Loucy (cell line): ENCODE measurements around the gene ACER2.

Source experiments
- H2AFZ ChIP-seq: fragments of 200-600 bp; sonication (generic); 2 replicates; pipeline ENCODE4 v1.6.0; 2016; ENCODE audit warnings: antibody characterized with exemption, mild to moderate bottlenecking, low read length, moderate library complexity
- H3F3A ChIP-seq: fragments of 200-600 bp; 2 replicates; pipeline ENCODE4 v1.6.0; 2016; ENCODE audit warnings: antibody characterized with exemption, low read depth, mild to moderate bottlenecking
- H3K27me3 ChIP-seq: fragments of 200-600 bp; sonication (generic); 2 replicates; pipeline ENCODE4 v1.6.1; 2014; ENCODE audit warnings: low read length, mild to moderate bottlenecking; ENCODE audit not compliant: insufficient read depth, poor library complexity, severe bottlenecking
- H3K36me3 ChIP-seq: fragments of 200-600 bp; sonication (generic); 2 replicates; pipeline ENCODE4 v1.6.1; 2016; ENCODE audit warnings: low read length; ENCODE audit not compliant: insufficient read depth
- H3K4me1 ChIP-seq: fragments of 200-600 bp; sonication (generic); 2 replicates; pipeline ENCODE4 v1.5.1; 2014; ENCODE audit warnings: low read length, mild to moderate bottlenecking; ENCODE audit not compliant: insufficient read depth, poor library complexity, severe bottlenecking
- H3K4me2 ChIP-seq: fragments of 200-600 bp; sonication (generic); 2 replicates; pipeline ENCODE4 v1.6.0; 2014; ENCODE audit warnings: antibody characterized with exemption, low read length, low read depth, mild to moderate bottlenecking; ENCODE audit not compliant: poor library complexity, severe bottlenecking
- H3K4me3 ChIP-seq: fragments of 200-600 bp; sonication (generic); 2 replicates; pipeline ENCODE4 v1.5.1; 2014; ENCODE audit warnings: low read length, mild to moderate bottlenecking, mixed read lengths; ENCODE audit not compliant: poor library complexity, severe bottlenecking
- H3K79me2 ChIP-seq: fragments of 200-600 bp; sonication (generic); 2 replicates; pipeline ENCODE4 v1.6.1; 2014; ENCODE audit warnings: low read length; ENCODE audit not compliant: insufficient read depth
- H3K9ac ChIP-seq: fragments of 200-600 bp; sonication (generic); 2 replicates; pipeline ENCODE4 v1.6.0; 2014; ENCODE audit warnings: mild to moderate bottlenecking, low read depth, low read length, moderate library complexity; ENCODE audit not compliant: poor library complexity, severe bottlenecking
- H3K9me2 ChIP-seq: fragments of 200-600 bp; sonication (generic); replicated peaks from 2 replicates; pipeline ENCODE4 v1.6.1; 2016; ENCODE audit warnings: low read depth, low read length, mixed read lengths
- H3K9me3 ChIP-seq: fragments of 200-600 bp; sonication (generic); 2 replicates; pipeline ENCODE4 v1.6.1; 2014; ENCODE audit warnings: mild to moderate bottlenecking, antibody characterized with exemption, low read length, low read depth; ENCODE audit not compliant: insufficient read depth
- H4K20me1 ChIP-seq: fragments of 200-600 bp; sonication (generic); 2 replicates; pipeline ENCODE4 v1.6.0; 2014; ENCODE audit warnings: antibody characterized with exemption, low read length, mild to moderate bottlenecking; ENCODE audit not compliant: insufficient read depth, poor library complexity, severe bottlenecking
- CTCF ChIP-seq: fragments of 200-600 bp; sonication (generic); conservative IDR thresholded peaks from 2 replicates; pipeline ENCODE4 v1.5.1; 2014; ENCODE audit warnings: mild to moderate bottlenecking, antibody characterized with exemption, low read length
- EZH2phosphoT487 ChIP-seq: fragments of 200-600 bp; IDR thresholded peaks from 2 replicates; pipeline ENCODE4 v1.6.1; 2018; ENCODE audit warnings: antibody characterized with exemption, mild to moderate bottlenecking, moderate library complexity, borderline replicate concordance

The ACER2 gene

GRCh38 chr9:19486803-19487202 lies 78.0 kb downstream of the ACER2 start:
- H3K9ac ChIP-seq: no peak overlapping the region
- no peaks in the 10 kb centered on the region for H3F3A ChIP-seq
- no peaks in the 10 kb centered on the region for H4K20me1 ChIP-seq
- no peak overlapping the region for H2AFZ ChIP-seq
- H3K9me3 ChIP-seq: no peaks in the 10 kb centered on the region
- TF ChIP-seq EZH2phosphoT487 (no peak), CTCF (no peak)
- no peaks in the 10 kb centered on the region for H3K79me2 ChIP-seq
- H3K4me2 ChIP-seq: no peak overlapping the region
- H3K9me2 ChIP-seq: no peaks in the 10 kb centered on the region
- H3K36me3 ChIP-seq: no peaks in the 10 kb centered on the region
- no peak overlapping the region for H3K4me3 ChIP-seq
- no peaks in the 10 kb centered on the region for H3K27me3 ChIP-seq
- no peaks in the 10 kb centered on the region for H3K4me1 ChIP-seq

- Histone ChIP-seq H3K4me2 (no peak overlapping the region), H3F3A (no peaks in the 10 kb centered on the region), H3K9ac (no peak overlapping the region), H4K20me1 (no peaks in the 10 kb centered on the region), H3K79me2 (no peaks in the 10 kb centered on the region), H3K9me2 (no peaks in the 10 kb centered on the region), H2AFZ (no peak overlapping the region), H3K4me1 (no peaks in the 10 kb centered on the region), H3K36me3 (no peaks in the 10 kb centered on the region), H3K4me3 (no peak overlapping the region), H3K27me3 (no peaks in the 10 kb centered on the region), H3K9me3 (no peaks in the 10 kb centered on the region)
- TF ChIP-seq CTCF: no peak
- no peak for TF ChIP-seq EZH2phosphoT487
Measured at GRCh38 chr9:19488721-19489120, 79.9 kb downstream of the ACER2 start.

- no peak overlapping the region for H3K9ac ChIP-seq
- no peaks in the 10 kb centered on the region for H3F3A ChIP-seq
- no peaks in the 10 kb centered on the region for H3K9me3 ChIP-seq
- no peak overlapping the region for H2AFZ ChIP-seq
- no peaks in the 10 kb centered on the region for H3K9me2 ChIP-seq
- no peaks in the 10 kb centered on the region for H3K4me1 ChIP-seq
- H3K79me2 ChIP-seq: no peaks in the 10 kb centered on the region
- TF ChIP-seq CTCF (no peak), EZH2phosphoT487 (no peak)
- no peaks in the 10 kb centered on the region for H3K36me3 ChIP-seq
- H3K4me2 ChIP-seq: no peak overlapping the region
- no peaks in the 10 kb centered on the region for H4K20me1 ChIP-seq
- H3K4me3 ChIP-seq: no peak overlapping the region
- H3K27me3 ChIP-seq: no peaks in the 10 kb centered on the region
Measured at GRCh38 chr9:19490269-19490668, 81.5 kb downstream of the ACER2 start.
